NCI-H128 (cell line): ENCODE results near the gene PPA2.

ENCODE experiments used
- DNase-seq: peaks from one replicate; lab custom pipeline; 2025; ENCODE audit not compliant: unreplicated experiment; lab: John Stamatoyannopoulos, UW

Gene PPA2

GRCh38 chr4:105399532-105400161 is 74.2 kb downstream of the PPA2 start:
- no peak for DNase-seq

GRCh38 chr4:105392858-105393257 is 81.0 kb downstream of the PPA2 start:
- no peak for DNase-seq

- DNase-seq, result no peak
These were observed 84.7 kb downstream of the PPA2 start for GRCh38 chr4:105389167-105389566.

- no peak for DNase-seq
These were observed 86.4 kb downstream of the PPA2 start for GRCh38 chr4:105387466-105387865.

- DNase-seq, result no peak
These were observed 87.8 kb downstream of the PPA2 start for GRCh38 chr4:105386012-105386411.

GRCh38 chr4:105374071-105374470 is 99.8 kb downstream of the PPA2 start:
- no peak for DNase-seq

GRCh38 chr4:105373324-105373723 is 100.5 kb downstream of the PPA2 start:
- DNase-seq, result no peak

- DNase-seq, result no peak
These were observed 103.9 kb downstream of the PPA2 start for GRCh38 chr4:105369988-105370387.

GRCh38 chr4:105361053-105361452 is 112.8 kb downstream of the PPA2 start:
- DNase-seq, result no peak

GRCh38 chr4:105357258-105357980 is 116.4 kb downstream of the PPA2 start:
- no peak for DNase-seq

- DNase-seq, result no peak
These were observed 117.7 kb downstream of the PPA2 start for GRCh38 chr4:105356194-105356593.

- DNase-seq, result no peak
These were observed 121.0 kb downstream of the PPA2 start for GRCh38 chr4:105352826-105353225.

- no peak for DNase-seq
These were observed 122.0 kb downstream of the PPA2 start for GRCh38 chr4:105351861-105352260.

- DNase-seq, result no peak
These were observed 122.9 kb downstream of the PPA2 start for GRCh38 chr4:105350859-105351490.

GRCh38 chr4:105348719-105349118 is 125.1 kb downstream of the PPA2 start:
- DNase-seq, result no peak

GRCh38 chr4:105346869-105347268 is 127.0 kb downstream of the PPA2 start:
- no peak for DNase-seq

- DNase-seq, result no peak
These were observed 128.0 kb downstream of the PPA2 start for GRCh38 chr4:105345838-105346237.

GRCh38 chr4:105345358-105345757 is 128.5 kb downstream of the PPA2 start:
- DNase-seq, result no peak

GRCh38 chr4:105344141-105344540 is 129.7 kb downstream of the PPA2 start:
- no peak for DNase-seq

- DNase-seq, result no peak
These were observed 130.5 kb downstream of the PPA2 start for GRCh38 chr4:105343146-105343931.

GRCh38 chr4:105329081-105329480 is 144.8 kb downstream of the PPA2 start:
- no peak for DNase-seq

- DNase-seq, result no peak
These were observed 145.9 kb downstream of the PPA2 start for GRCh38 chr4:105327956-105328355.
